PFSK-1 (cell line): ENCODE measurements around the gene ERBB4.

Experiments
- FOXP2 ChIP-seq: optimal IDR thresholded peaks from 2 replicates; pipeline ENCODE3; 2011; ENCODE audit warnings: borderline replicate concordance, control low read depth, inconsistent platforms; ENCODE audit not compliant: insufficient read depth; ENCODE audit errors: extremely low read length, extremely low read depth
- POLR2AphosphoS5 ChIP-seq: IDR thresholded peaks from 2 replicates; pipeline ENCODE4 v1.6.1; 2012; ENCODE audit warnings: low read depth, mild to moderate bottlenecking, control low read depth, low read length, moderate library complexity
- SIN3A ChIP-seq: IDR thresholded peaks from 2 replicates; pipeline ENCODE4 v1.6.1; 2012; ENCODE audit warnings: mild to moderate bottlenecking, low read length, moderate library complexity, borderline replicate concordance; ENCODE audit not compliant: insufficient read depth
- TAF1 ChIP-seq: IDR thresholded peaks from 2 replicates; pipeline ENCODE4 v1.6.1; 2012; ENCODE audit warnings: low read length, control low read depth, borderline replicate concordance; ENCODE audit not compliant: insufficient read depth
- TF ChIP-seq, protein P1 (sequence below), 2 experiments: IDR thresholded peaks; 2 replicates each; pipeline versions ENCODE4 v1.6.1 to v1.8.0; 2011 to 2012; ENCODE audit warnings: low read depth in 2 of 2, low read length in 2 of 2, control low read depth in 1 of 2, inconsistent platforms in 1 of 2, mild to moderate bottlenecking in 1 of 2, moderate library complexity in 1 of 2; ENCODE audit not compliant: insufficient read depth in 1 of 2

ERBB4 gene

DNA sequence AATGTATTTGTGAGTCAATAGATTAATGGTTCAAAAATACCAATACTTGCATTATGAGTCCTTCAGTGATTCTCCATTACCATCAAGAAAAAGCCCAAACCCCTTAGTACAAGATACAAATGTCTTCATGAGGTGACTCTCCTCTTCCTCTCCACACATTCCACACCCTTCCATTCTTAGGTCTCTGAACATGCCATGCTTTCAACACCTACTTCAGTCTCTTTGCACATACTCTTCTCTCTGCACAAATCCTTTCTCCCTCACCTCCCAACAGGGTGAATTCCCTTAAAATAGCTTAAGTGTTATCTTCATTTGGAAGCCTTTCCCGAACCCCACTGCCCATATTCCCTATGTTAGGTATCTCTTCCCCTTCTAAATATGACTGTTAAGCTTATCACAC is 131.9 kb downstream of the ERBB4 start:
- no peak for TF ChIP-seq TAF1
- TF ChIP-seq FOXP2 = no peak
- no peak for TF ChIP-seq POLR2AphosphoS5
- TF ChIP-seq, protein P1, sequence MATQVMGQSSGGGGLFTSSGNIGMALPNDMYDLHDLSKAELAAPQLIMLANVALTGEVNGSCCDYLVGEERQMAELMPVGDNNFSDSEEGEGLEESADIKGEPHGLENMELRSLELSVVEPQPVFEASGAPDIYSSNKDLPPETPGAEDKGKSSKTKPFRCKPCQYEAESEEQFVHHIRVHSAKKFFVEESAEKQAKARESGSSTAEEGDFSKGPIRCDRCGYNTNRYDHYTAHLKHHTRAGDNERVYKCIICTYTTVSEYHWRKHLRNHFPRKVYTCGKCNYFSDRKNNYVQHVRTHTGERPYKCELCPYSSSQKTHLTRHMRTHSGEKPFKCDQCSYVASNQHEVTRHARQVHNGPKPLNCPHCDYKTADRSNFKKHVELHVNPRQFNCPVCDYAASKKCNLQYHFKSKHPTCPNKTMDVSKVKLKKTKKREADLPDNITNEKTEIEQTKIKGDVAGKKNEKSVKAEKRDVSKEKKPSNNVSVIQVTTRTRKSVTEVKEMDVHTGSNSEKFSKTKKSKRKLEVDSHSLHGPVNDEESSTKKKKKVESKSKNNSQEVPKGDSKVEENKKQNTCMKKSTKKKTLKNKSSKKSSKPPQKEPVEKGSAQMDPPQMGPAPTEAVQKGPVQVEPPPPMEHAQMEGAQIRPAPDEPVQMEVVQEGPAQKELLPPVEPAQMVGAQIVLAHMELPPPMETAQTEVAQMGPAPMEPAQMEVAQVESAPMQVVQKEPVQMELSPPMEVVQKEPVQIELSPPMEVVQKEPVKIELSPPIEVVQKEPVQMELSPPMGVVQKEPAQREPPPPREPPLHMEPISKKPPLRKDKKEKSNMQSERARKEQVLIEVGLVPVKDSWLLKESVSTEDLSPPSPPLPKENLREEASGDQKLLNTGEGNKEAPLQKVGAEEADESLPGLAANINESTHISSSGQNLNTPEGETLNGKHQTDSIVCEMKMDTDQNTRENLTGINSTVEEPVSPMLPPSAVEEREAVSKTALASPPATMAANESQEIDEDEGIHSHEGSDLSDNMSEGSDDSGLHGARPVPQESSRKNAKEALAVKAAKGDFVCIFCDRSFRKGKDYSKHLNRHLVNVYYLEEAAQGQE (IDR thresholded peaks at IDR 0.05; ENCODE audit: insufficient read depth in 1 of 2, low read depth in 2 of 2, low read length in 2 of 2) = no peak
- no peak for TF ChIP-seq SIN3A

DNA sequence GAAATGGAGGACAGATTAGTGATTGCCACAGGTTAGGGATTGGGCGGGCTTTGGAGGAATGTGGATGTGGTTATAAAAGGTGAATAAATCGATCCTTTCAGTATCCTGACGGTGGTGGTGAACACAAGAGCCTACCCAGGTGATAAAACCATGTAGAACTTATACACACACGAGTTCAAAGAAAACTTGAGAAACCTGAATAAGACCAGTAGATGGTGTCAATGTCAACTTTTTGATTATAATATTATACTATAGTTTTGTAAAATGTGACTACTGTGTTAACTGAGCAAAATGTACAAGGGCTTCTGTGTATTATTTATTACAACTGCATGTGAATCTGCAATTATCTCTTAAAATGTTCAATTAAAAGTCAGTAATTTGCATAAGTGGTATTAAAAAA is 136.3 kb downstream of the ERBB4 start:
- TF ChIP-seq, protein P1 (IDR thresholded peaks at IDR 0.05; ENCODE audit: insufficient read depth in 1 of 2, low read depth in 2 of 2, low read length in 2 of 2) = no peak
- no peak for TF ChIP-seq TAF1
- TF ChIP-seq POLR2AphosphoS5 = no peak
- no peak for TF ChIP-seq SIN3A
- TF ChIP-seq FOXP2 = no peak

DNA sequence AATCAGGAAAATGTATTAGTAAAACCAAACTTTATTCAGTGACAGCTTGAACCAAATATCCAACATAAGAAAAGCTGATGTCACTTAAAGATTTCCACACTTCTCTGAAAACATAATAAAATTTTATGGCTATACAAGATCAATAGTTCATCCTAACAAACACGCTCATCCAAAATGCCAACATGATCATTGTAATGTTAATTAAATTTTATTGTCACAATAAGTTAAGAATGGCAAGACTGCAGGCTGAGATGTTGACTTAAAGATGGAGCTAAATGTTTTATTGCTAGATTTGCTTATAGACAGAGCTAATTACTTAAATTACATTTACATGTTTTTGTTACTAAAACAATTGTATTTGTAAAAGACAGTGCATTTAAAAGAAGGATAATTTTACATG is 140.3 kb downstream of the ERBB4 start:
- TF ChIP-seq SIN3A (no peak), TAF1 (no peak), FOXP2 (no peak), POLR2AphosphoS5 (no peak)
- TF ChIP-seq, protein P1 (IDR thresholded peaks at IDR 0.05; ENCODE audit: insufficient read depth in 1 of 2, low read depth in 2 of 2, low read length in 2 of 2) = no peak

DNA sequence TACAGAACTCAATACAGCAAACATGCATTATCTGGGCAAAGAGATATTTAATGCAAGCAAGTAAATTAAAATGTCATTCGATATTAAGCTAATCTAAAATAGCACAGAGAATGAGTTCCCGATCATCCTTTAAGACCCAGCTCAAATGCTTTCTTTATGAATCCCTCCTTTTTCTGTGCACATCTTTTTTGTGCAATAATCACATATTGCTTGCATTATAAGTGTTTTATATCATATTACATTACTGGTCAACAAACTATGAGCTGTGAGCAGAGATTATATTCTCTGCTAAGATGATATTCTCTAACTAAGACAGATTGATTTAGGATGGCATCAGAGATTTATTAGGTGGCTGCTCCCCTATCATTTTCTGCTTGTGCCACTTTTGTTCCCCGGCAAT is 146.1 kb downstream of the ERBB4 start:
- TF ChIP-seq TAF1 = no peak
- TF ChIP-seq, protein P1 (IDR thresholded peaks at IDR 0.05; ENCODE audit: insufficient read depth in 1 of 2, low read depth in 2 of 2, low read length in 2 of 2) = no peak

DNA sequence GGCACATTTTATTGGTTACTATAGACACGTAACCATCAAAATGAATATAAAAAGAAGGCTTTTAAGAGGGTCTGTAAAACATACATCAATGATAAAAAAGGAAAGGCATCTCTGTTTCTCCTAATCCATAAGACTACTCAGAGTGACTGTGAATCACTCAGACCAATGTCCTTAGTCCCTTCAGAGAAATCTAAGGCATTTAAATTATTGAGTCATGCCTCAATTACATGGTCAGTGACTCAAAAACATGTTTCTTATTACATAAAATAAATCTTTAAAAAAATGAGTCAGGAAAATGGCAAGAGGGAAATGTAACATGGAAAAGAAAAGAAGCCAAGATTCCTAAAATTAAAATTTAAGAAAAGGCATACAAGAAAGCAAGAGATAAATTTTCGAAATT is 146.6 kb downstream of the ERBB4 start:
- TF ChIP-seq, protein P1 (IDR thresholded peaks at IDR 0.05; ENCODE audit: insufficient read depth in 1 of 2, low read depth in 2 of 2, low read length in 2 of 2) = no peak
- TF ChIP-seq SIN3A = no peak
- TF ChIP-seq POLR2AphosphoS5 = no peak
- no peak for TF ChIP-seq TAF1
- TF ChIP-seq FOXP2 = no peak
